Endodermal cell (in vitro differentiated cells): ENCODE results near the gene IDI2. TPM values are rescaled to one million over a fixed set of nuclear protein-coding genes. Genes with fewer than 3 reads are reported as not detected.

ENCODE experiments used
- DNase-seq: peaks from one replicate; pipeline ENCODE4 v3.0.0-alpha.2; 2017
- H3K27ac ChIP-seq: 2 replicates; pipeline ENCODE4 v1.5.1; 2013; ENCODE audit warnings: mild to moderate bottlenecking, low read depth, low read length, moderate library complexity
- H3K27me3 ChIP-seq: 2 replicates; pipeline ENCODE4 v1.6.1; 2013; ENCODE audit warnings: mild to moderate bottlenecking, low read length, moderate library complexity; ENCODE audit not compliant: insufficient read depth, control insufficient read depth, poor library complexity, severe bottlenecking
- H3K36me3 ChIP-seq: 2 replicates; pipeline ENCODE4 v1.7.0; 2013; ENCODE audit warnings: mild to moderate bottlenecking, low read length, moderate library complexity; ENCODE audit not compliant: control insufficient read depth, insufficient read depth
- H3K4me1 ChIP-seq: one replicate; pipeline ENCODE4 v1.7.0; 2013; ENCODE audit warnings: low read length; ENCODE audit not compliant: control insufficient read depth, insufficient read depth
- H3K4me3 ChIP-seq: 2 replicates; pipeline ENCODE4 v1.5.1; 2013; ENCODE audit warnings: mild to moderate bottlenecking, low read length, moderate library complexity
- H3K9ac ChIP-seq: 2 replicates; pipeline ENCODE4 v1.6.1; 2013; ENCODE audit warnings: mild to moderate bottlenecking, low read length, moderate library complexity; ENCODE audit not compliant: poor library complexity, severe bottlenecking; ENCODE audit errors: extremely low read depth
- H3K9me3 ChIP-seq: 2 replicates; pipeline ENCODE4 v1.6.1; 2013; ENCODE audit warnings: mild to moderate bottlenecking, low read length, moderate library complexity; ENCODE audit not compliant: control insufficient read depth
- H3K27ac Mint-ChIP-seq: 2 replicates; pipeline ENCODE4 v1.8.0; 2020; ENCODE audit warnings: mixed read lengths
- H3K27me3 Mint-ChIP-seq: 2 replicates; pipeline ENCODE4 v1.8.0; 2021; ENCODE audit warnings: mild to moderate bottlenecking, mixed read lengths; ENCODE audit not compliant: insufficient read depth
- H3K36me3 Mint-ChIP-seq: 2 replicates; pipeline ENCODE4 v1.8.0; 2020; ENCODE audit warnings: low read depth, mixed read lengths
- H3K4me1 Mint-ChIP-seq: 2 replicates; pipeline ENCODE4 v1.8.0; 2020; ENCODE audit warnings: mixed read lengths
- H3K4me3 Mint-ChIP-seq: 2 replicates; pipeline ENCODE4 v1.8.0; 2020; ENCODE audit warnings: mild to moderate bottlenecking, moderate library complexity, mixed read lengths
- H3K9me3 Mint-ChIP-seq: 2 replicates; pipeline ENCODE4 v1.8.0; 2020; ENCODE audit warnings: mild to moderate bottlenecking, mixed read lengths
- CTCF ChIP-seq: fragments of 200-600 bp; sonication (generic); conservative IDR thresholded peaks from 2 replicates; pipeline ENCODE4 v1.5.0; 2021; ENCODE audit warnings: antibody characterized with exemption, mild to moderate bottlenecking
- WGBS, 2 experiments: methylation state at CpG; one replicate each; pipeline versions ENCODE4 v1.1.5 to v1.1.7; 2013; ENCODE audit warnings: missing lambda C conversion rate in 2 of 2, mixed read lengths in 1 of 2; ENCODE audit not compliant: insufficient coverage in 1 of 2, insufficient read length in 1 of 2; 5-methylcytosine and 5-hydroxymethylcytosine counted together
- total RNA-seq, 2 donors: library from RNA; stranded (reverse); fragmentation: NEBNext Ultra II Directional in 1 of 2; extraction: Animal tissue kit (Norgen Biotek cat#: 25700) in 1 of 2; gene quantifications; 2 replicates in 1 of 2; 3 replicates in 1 of 2; pipeline ENCODE4 v1.2.1, GENCODE V29; 2021

Gene IDI2
- total RNA-seq, 2 donors from 2014 or later, result not detected

- no peaks in the 10 kb centered on the region for H3K27me3 Mint-ChIP-seq
- Histone ChIP-seq H3K27me3 (no peaks in the 10 kb centered on the region), H3K27ac (no peak overlapping the region), H3K9ac (no peak overlapping the region), H3K4me3 (no peak overlapping the region), H3K9me3 (peaks cover 3% of the 10 kb centered on the region), H3K4me1 (no peaks in the 10 kb centered on the region), H3K36me3 (peaks cover 95% of the 10 kb centered on the region)
- WGBS, 2 experiments, result 94 to 100% methylated on average over 4 to 10 of the region's 10 CpGs
- H3K4me1 Mint-ChIP-seq, result no peaks in the 10 kb centered on the region
- no peak for TF ChIP-seq CTCF
- H3K36me3 Mint-ChIP-seq, result peaks cover 89% of the 10 kb centered on the region
- no peak overlapping the region for H3K27ac Mint-ChIP-seq
- no peak for DNase-seq
- H3K4me3 Mint-ChIP-seq, result no peak overlapping the region
- no peaks in the 10 kb centered on the region for H3K9me3 Mint-ChIP-seq
Measured at GRCh38 chr10:1007583-1007982, 18.1 kb downstream of the IDI2 start.

- H3K27ac Mint-ChIP-seq, result no peak overlapping the region
- H3K27me3 ChIP-seq, result no peaks in the 10 kb centered on the region
- H3K9me3 Mint-ChIP-seq, result no peaks in the 10 kb centered on the region
- H3K27ac ChIP-seq, result no peak overlapping the region
- no peak overlapping the region for H3K4me3 ChIP-seq
- 92 to 94% methylated on average over 4 to 9 of the region's 9 CpGs for WGBS, 2 experiments
- no peak overlapping the region for H3K4me3 Mint-ChIP-seq
- H3K9me3 ChIP-seq, result peaks cover 12% of the 10 kb centered on the region
- no peak for DNase-seq
- H3K27me3 Mint-ChIP-seq, result no peaks in the 10 kb centered on the region
- no peak overlapping the region for H3K9ac ChIP-seq
- no peak for TF ChIP-seq CTCF
- H3K4me1 Mint-ChIP-seq, result no peaks in the 10 kb centered on the region
- H3K36me3 Mint-ChIP-seq, result peaks cover 89% of the 10 kb centered on the region
- H3K4me1 ChIP-seq, result no peaks in the 10 kb centered on the region
- H3K36me3 ChIP-seq, result peaks cover 96% of the 10 kb centered on the region
Measured at GRCh38 chr10:1006573-1006972, 19.1 kb downstream of the IDI2 start.

GRCh38 chr10:1003884-1004670, 21.6 kb downstream of the IDI2 start:
- TF ChIP-seq CTCF, result no peak
- Histone ChIP-seq H3K4me1 (no peaks in the 10 kb centered on the region), H3K9me3 (peaks cover 17% of the 10 kb centered on the region), H3K27ac (no peak overlapping the region), H3K36me3 (peaks cover 95% of the 10 kb centered on the region), H3K9ac (no peak overlapping the region), H3K27me3 (no peaks in the 10 kb centered on the region), H3K4me3 (no peak overlapping the region)
- H3K9me3 Mint-ChIP-seq, result peaks cover 3% of the 10 kb centered on the region
- H3K27me3 Mint-ChIP-seq, result no peaks in the 10 kb centered on the region
- H3K36me3 Mint-ChIP-seq, result peaks cover 92% of the 10 kb centered on the region
- H3K4me1 Mint-ChIP-seq, result no peaks in the 10 kb centered on the region
- no peak overlapping the region for H3K4me3 Mint-ChIP-seq
- DNase-seq, result no peak
- H3K27ac Mint-ChIP-seq, result no peak overlapping the region
- WGBS, 2 experiments, result 90 to 94% methylated on average over 8 to 9 of the region's 9 CpGs
